NCI-H524 treated with DMSO at 0.1 percent for 48 hours (cell line): Measurements from ENCODE around the gene OTX2.
A peak's percentile ranks its signal among the peaks of the same experiment; 100 is the strongest.

Source experiments
- DNase-seq: peaks from one replicate; lab custom pipeline; 2025; lab: John Stamatoyannopoulos, UW

Gene OTX2

GRCh38 chr14:56812364-56813141, 2.3 kb upstream of the OTX2 start:
- peak; percentile 67 for DNase-seq

- DNase-seq, result peak; percentile 83
Observed at GRCh38 chr14:56811593-56812363, 1.5 kb upstream of the OTX2 start.

DNA sequence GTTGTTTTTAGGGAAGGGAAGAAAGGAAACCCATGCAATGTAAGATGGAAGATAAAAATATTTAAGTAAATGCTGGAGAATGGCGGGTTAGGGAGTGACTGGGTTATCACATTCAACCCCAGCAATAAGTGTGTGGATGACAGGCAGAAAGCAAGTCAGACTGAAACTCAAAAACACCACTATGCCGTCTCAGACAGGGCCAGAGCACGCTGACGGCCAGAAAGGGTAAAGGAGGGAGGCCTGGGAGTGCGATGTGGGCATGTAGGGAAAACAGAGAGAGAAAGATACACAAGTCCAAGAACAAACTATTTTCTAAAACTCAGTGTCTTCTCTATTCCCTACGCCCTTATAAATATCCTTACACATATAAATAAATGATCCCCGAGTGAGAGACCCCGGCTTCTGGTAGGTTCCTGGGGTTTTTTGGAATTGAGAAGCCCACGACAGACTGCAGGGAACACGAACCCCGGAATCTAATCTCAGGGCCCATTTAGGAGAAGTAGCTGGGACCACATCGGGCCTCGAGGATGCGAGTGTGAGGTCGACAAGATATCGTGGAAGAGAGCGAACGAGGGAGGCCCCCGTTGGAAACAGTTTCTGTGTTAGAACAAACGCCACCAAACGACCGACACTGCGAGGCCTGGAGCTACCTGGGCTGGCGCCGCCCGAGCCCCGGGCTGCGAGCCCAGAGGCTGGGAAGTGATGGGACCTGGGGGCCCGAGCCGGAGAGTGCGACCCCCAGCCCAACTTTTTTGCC, 735 bp upstream of the OTX2 start:
- peak; percentile 70 for DNase-seq

GRCh38 chr14:56809270-56810146, 771 bp downstream of the OTX2 start:
- DNase-seq, result no peak

DNA sequence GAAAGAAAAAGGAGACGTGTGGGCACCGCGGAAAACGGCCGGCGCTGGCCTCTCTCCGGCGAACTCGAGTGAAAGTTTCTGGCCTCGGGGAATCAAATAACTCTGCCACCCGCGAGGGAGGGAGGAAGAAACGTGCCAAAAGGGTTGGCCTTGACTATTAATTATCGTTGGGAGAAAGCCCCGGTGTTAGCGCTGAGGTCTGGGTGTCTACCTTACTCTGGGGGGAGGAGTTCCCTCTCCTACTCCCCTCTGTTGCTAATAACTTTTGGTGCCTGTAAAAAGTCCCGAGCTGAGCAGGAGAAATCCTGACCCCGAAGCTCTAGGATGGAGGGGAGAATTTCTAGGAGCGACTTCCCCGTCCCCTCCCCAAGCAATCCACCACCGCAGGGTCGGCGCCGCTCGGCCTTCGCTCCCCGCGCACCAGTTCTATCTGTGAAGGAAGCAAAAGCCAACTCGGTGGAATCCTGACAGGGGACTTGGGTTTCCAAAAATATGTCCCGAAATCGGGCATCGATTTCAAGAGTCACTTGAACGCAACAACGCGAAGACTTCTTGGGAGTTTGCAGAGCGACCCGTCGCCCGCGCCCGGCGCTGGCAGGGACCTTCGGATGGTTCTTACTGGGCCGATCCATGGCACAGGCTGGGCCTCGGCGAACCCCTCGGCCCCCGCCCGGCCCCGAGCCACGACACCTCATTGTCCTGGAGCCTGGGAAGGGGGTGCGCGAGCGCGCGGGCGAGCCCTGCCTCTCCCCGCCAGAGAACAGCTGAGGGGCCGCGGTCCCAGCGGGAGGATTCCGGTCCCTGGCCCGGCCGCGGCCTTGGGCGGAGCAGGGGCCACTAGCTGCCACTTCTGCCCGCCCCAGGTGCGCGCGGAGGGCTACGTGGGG, 1.7 kb downstream of the OTX2 start:
- DNase-seq, result peak; percentile 43

DNA sequence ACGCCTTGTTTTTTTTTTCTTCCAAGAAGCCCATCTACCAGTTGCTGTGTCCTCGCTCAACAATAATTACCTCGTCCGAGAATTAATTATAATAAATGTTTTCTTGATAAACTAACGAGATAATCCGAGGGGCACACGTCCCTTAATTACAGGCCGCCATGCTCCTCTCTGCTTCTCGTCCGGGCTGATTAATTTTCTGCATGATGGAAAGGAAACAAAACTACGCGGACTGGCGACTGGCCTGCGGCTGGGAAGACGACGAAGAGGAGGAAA, 2.2 kb downstream of the OTX2 start:
- no peak for DNase-seq

GRCh38 chr14:56807386-56808109, 2.7 kb downstream of the OTX2 start:
- DNase-seq, result no peak

- DNase-seq, result peak; percentile 53
Observed at GRCh38 chr14:56806760-56807159, 3.5 kb downstream of the OTX2 start.

GRCh38 chr14:56805992-56806727, 4.1 kb downstream of the OTX2 start:
- no peak for DNase-seq

DNA sequence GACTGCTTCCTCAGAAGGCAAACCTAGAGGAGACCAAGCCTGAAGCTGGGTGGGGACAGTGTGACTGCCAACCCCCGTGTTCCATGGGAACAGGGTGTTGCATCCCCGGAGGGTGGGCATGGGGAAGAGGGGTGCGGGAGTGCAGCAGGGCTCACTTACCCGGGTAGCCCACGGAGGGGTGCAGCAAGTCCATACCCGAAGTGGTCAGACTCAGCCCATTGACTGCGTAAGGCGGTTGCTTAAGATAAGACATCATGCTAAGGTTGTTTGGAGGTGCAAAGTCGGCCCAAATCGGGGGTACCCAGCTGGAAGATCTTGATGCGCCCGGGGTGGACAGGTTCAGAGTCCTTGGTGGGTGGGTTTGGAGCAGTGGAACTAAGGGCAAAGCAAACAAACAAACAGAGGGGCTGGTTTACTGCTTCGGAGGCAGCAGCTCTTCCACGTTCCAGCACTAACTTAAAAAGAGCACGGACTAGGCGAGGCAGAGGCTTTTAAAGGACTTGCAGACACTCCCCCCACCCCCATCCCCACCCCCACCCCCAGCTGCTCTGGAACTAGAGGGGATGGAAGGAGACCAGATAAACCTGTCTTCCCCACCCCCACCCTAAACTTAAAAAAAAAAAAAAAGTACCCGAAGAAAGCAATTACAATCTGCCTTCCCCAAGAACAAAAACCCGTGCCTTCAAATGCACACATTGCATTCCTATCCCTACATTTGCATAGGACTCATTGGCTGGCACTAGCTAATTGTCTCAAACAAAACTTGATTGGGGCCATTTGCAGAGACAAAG, 4.9 kb downstream of the OTX2 start:
- DNase-seq, result no peak

GRCh38 chr14:56803816-56804535, 6.3 kb downstream of the OTX2 start:
- no peak for DNase-seq

- no peak for DNase-seq
Observed at GRCh38 chr14:56801920-56802319, 8.4 kb downstream of the OTX2 start.

GRCh38 chr14:56799343-56799645, 11.0 kb downstream of the OTX2 start:
- DNase-seq, result no peak

DNA sequence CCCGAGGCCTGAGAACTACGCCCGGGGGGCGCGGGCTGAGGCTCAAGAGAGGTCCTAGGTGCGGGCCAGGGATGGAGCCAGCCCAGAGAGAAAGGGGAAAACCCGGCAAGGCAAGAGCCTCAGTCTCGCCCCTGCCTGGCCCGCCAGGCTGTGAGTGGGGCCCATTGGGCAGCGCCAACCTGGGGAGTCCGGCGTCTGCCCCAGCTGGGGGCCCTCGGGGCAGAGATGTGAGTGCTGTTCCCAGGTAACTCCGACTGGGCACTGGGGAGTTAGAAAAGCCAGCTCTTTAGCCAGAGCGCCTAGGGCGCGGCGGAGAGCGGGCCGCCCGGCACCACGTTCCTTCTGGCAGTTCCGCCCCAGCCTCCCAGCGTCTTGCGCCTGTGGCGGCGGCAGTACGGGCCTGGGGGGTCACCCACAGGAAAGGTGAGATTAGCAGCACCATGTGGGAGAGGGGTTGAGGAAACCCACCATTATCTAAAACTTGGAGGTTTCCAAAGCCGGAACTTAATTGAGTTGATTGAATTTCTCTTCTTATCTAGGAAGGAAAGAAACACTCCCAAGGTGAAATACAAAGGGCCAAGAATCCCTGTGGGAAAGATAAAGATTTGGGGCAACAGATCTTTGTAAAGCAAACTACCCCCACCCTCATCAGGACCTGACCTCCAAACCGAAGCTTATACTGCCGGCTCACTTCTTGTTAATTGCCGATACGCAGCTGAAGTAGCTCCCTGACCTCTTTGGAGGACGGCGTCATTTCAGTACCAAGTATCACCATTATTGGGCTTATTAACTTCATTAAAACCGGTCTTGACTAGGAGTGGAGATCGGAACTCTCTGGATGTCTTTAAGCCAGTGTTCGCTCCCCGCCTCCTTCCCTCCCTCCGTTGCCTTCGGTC, 11.6 kb downstream of the OTX2 start:
- no peak for DNase-seq

DNA sequence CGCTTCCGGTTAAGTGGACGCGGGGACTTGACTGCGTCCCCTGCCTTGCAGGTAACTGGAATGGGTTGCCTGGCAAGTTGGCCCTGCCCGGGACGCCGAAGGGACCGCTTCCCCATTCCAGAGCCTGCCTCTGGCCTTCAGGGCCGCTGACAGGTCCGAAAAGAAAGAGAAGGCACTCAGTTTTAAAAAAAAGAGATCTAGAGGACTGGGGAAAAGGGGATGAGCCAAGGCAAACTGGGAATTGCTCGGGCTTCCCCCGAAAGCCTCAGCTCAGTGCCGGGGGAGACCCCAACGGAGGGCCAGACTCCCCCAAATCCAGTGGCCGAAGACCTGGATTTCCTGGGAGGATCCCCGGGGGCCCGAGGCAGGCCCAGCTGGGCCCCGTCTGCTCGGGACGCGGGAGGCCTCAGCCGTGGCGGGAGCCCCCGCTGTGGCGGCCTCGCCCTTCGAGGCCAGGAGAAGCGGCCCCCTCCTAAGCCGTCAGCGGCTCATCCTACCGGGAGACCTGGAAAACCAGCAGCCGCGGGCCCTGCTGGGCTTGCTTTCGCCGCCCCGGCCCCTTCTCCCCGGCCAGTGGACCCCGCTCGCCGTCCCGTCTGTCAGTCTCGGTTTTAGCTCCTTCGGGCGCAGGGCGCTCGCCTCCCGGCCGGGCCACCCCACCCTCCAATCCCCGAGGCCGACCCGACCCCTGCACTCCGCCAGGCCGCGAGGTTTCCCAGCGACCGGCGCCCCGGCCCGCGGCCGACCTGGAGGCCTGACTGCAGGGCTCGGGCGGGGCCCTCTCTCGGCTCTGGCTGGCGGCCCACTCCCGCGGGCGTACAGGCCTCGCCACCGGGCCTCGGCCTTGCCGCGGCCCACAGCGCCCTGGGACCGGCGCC, 12.5 kb downstream of the OTX2 start:
- no peak for DNase-seq

GRCh38 chr14:56797003-56797568, 13.2 kb downstream of the OTX2 start:
- DNase-seq, result no peak
